A549 (cell line): ENCODE results near the gene RCC1. TPM values are rescaled to one million over a fixed set of nuclear protein-coding genes. Genes with fewer than 3 reads are reported as not detected.
"Not testable (repeated sequence)": the region's sequence is repeated elsewhere in the genome, so short reads cannot be mapped to it uniquely, and the experiment has no call there.

Source experiments
- ATAC-seq, 2 experiments: fragments of 200-7000 bp in 1 of 2; fragments of >200 bp in 1 of 2; cut with Nextera tagmentation in 1 of 2; cut with Tn5 transposase in 1 of 2; 3 replicates each; pipeline versions ENCODE4 v1.8.0 to v1.9.1; 2018 to 2020; ENCODE audit warnings: mild to moderate bottlenecking in 1 of 2, moderate library complexity in 1 of 2
- CTCF ChIA-PET: fragments of 300-600 bp; sonication (Branson Sonifier 250); formaldehyde crosslinking; extraction: SDS; loops from one replicate; lab custom pipeline; 2021; ENCODE audit warnings: antibody characterized with exemption, inconsistent platforms; lab: Yijun Ruan, JAX
- POLR2A ChIA-PET: fragments of 350-600 bp; formaldehyde crosslinking; extraction: SDS; loops from one replicate; lab custom pipeline; 2021; ENCODE audit warnings: antibody characterized with exemption, inconsistent platforms; lab: Yijun Ruan, JAX
- DNase-seq, 2 experiments: peaks; one replicate each; pipeline versions ENCODE4 v3.0.0 to v3.0.0-alpha.2; 2011 to 2016; ENCODE audit warnings: low read depth in 1 of 2, low spot score in 1 of 2
- FAIRE-seq: peaks from 2 replicates; lab custom pipeline; 2011; peaks lifted over from hg19 to GRCh38; lab: Jason Lieb, UNC
- H3K27ac ChIP-seq, 2 experiments: fragments of >200 bp; sonication (Bioruptor Twin); formaldehyde crosslinking; 3 replicates each; pipeline ENCODE4 v1.5.1; 2016 to 2017
- H3K4me1 ChIP-seq: fragments of >200 bp; sonication (Bioruptor Twin); formaldehyde crosslinking; 3 replicates; pipeline ENCODE4 v1.6.1; 2016
- H3K4me2 ChIP-seq: fragments of >200 bp; sonication (Bioruptor Twin); formaldehyde crosslinking; 3 replicates; pipeline ENCODE4 v1.6.1; 2016
- H3K4me3 ChIP-seq: fragments of >200 bp; sonication (Bioruptor Twin); formaldehyde crosslinking; 3 replicates; pipeline ENCODE4 v1.5.1; 2016
- H3K9me3 ChIP-seq: fragments of >200 bp; sonication (Bioruptor Twin); formaldehyde crosslinking; 3 replicates; pipeline ENCODE4 v1.6.1; 2016
- ATOH8 ChIP-seq: fragments of 250-450 bp; sonication (Bioruptor Pico); IDR thresholded peaks from 2 replicates; pipeline ENCODE4 v1.5.0; 2020; ENCODE audit warnings: low read depth, mild to moderate bottlenecking, moderate library complexity
- BHLHE40 ChIP-seq: IDR thresholded peaks from 2 replicates; pipeline ENCODE4 v1.6.1; 2012; ENCODE audit warnings: low read depth, low read length, inconsistent platforms
- CBX8 ChIP-seq: fragments of 200-600 bp; sonication (generic); IDR thresholded peaks from 2 replicates; pipeline ENCODE4 v1.6.1; 2016
- CHD2 ChIP-seq: fragments of 150-350 bp; IDR thresholded peaks from 2 replicates; pipeline ENCODE4 v1.6.1; 2014; ENCODE audit warnings: low read length; ENCODE audit not compliant: partially characterized antibody
- EHF ChIP-seq: fragments of 250-450 bp; sonication (Bioruptor Pico); IDR thresholded peaks from 2 replicates; pipeline ENCODE4 v1.5.0; 2020; ENCODE audit warnings: mild to moderate bottlenecking
- EHMT2 ChIP-seq: fragments of 200-600 bp; sonication (generic); IDR thresholded peaks from 2 replicates; pipeline ENCODE4 v1.6.1; 2016; ENCODE audit warnings: antibody characterized with exemption, low read depth, mild to moderate bottlenecking, moderate library complexity
- ELK1 ChIP-seq: fragments of 150-350 bp; IDR thresholded peaks from 2 replicates; pipeline ENCODE4 v1.6.1; 2014; ENCODE audit warnings: low read depth, mild to moderate bottlenecking, low read length
- ESRRA ChIP-seq: fragments of 150-350 bp; IDR thresholded peaks from 2 replicates; pipeline ENCODE4 v1.6.1; 2014; ENCODE audit warnings: mild to moderate bottlenecking, low read length, borderline replicate concordance
- FOSB ChIP-seq: fragments of 250-450 bp; sonication (Bioruptor Pico); IDR thresholded peaks from 2 replicates; pipeline ENCODE4 v1.5.0; 2020; ENCODE audit warnings: mild to moderate bottlenecking, moderate library complexity
- FOXS1 ChIP-seq: fragments of 250-450 bp; sonication (Bioruptor Pico); IDR thresholded peaks from 2 replicates; pipeline ENCODE4 v1.5.0; 2020; ENCODE audit warnings: mild to moderate bottlenecking, moderate library complexity
- GATA3 ChIP-seq: IDR thresholded peaks from 2 replicates; pipeline ENCODE4 v1.6.1; 2012; ENCODE audit warnings: borderline replicate concordance
- HDAC2 ChIP-seq: fragments of 200-600 bp; sonication (generic); IDR thresholded peaks from 2 replicates; pipeline ENCODE4 v1.6.1; 2016
- HES2 ChIP-seq: fragments of >200 bp; sonication (Bioruptor Twin); formaldehyde crosslinking; IDR thresholded peaks from 2 replicates; pipeline ENCODE4 v1.6.1; 2016
- HEYL ChIP-seq: fragments of 250-450 bp; sonication (Bioruptor Pico); IDR thresholded peaks from 2 replicates; pipeline ENCODE4 v1.8.0; 2021; ENCODE audit warnings: mild to moderate bottlenecking, moderate library complexity
- HOXB13 ChIP-seq: fragments of 250-450 bp; sonication (Bioruptor Pico); IDR thresholded peaks from 2 replicates; pipeline ENCODE4 v1.5.0; 2020; ENCODE audit warnings: low read depth, mild to moderate bottlenecking, moderate library complexity
- JUN ChIP-seq, 2 experiments: fragments of >200 bp; sonication (Bioruptor Twin); formaldehyde crosslinking; IDR thresholded peaks; 2 replicates in 1 of 2; 3 replicates in 1 of 2; pipeline ENCODE4 v1.6.1; 2016 to 2017
- JUNB ChIP-seq: fragments of >200 bp; sonication (Bioruptor Twin); formaldehyde crosslinking; IDR thresholded peaks from 2 replicates; pipeline ENCODE4 v1.6.1; 2016
- KDM1A ChIP-seq: fragments of 200-600 bp; sonication (generic); IDR thresholded peaks from 2 replicates; pipeline ENCODE4 v1.6.1; 2016; ENCODE audit warnings: low read depth, mild to moderate bottlenecking
- MAX ChIP-seq: IDR thresholded peaks from 2 replicates; pipeline ENCODE4 v1.6.1; 2012
- MAZ ChIP-seq: fragments of 150-350 bp; IDR thresholded peaks from 2 replicates; pipeline ENCODE4 v1.6.1; 2014; ENCODE audit warnings: antibody characterized with exemption, low read depth, low read length, borderline replicate concordance
- NR3C1 ChIP-seq: fragments of >200 bp; sonication (Bioruptor Twin); formaldehyde crosslinking; IDR thresholded peaks from 3 replicates; pipeline ENCODE4 v1.6.1; 2017
- RARB ChIP-seq: fragments of 250-450 bp; sonication (Bioruptor Pico); IDR thresholded peaks from 2 replicates; pipeline ENCODE4 v1.8.0; 2021; ENCODE audit warnings: mild to moderate bottlenecking, moderate library complexity
- RCOR1 ChIP-seq: fragments of 150-350 bp; IDR thresholded peaks from 2 replicates; pipeline ENCODE4 v1.6.1; 2014; ENCODE audit warnings: antibody characterized with exemption, low read length, low read depth
- RFX5 ChIP-seq: fragments of 450-650 bp; IDR thresholded peaks from 2 replicates; pipeline ENCODE4 v1.7.1; 2014; ENCODE audit warnings: antibody characterized with exemption, mild to moderate bottlenecking, moderate library complexity
- SMC3 ChIP-seq: fragments of >200 bp; sonication (Bioruptor Twin); formaldehyde crosslinking; IDR thresholded peaks from 3 replicates; pipeline ENCODE4 v1.6.1; 2018; ENCODE audit warnings: inconsistent platforms
- SREBF2 ChIP-seq: fragments of 450-650 bp; IDR thresholded peaks from 2 replicates; pipeline ENCODE4 v1.6.1; 2014; ENCODE audit warnings: mild to moderate bottlenecking, moderate library complexity
- WGBS: methylation state at CpG from one replicate; pipeline ENCODE4 v1.1.6; 2017; ENCODE audit errors: missing lambda C conversion rate; 5-methylcytosine and 5-hydroxymethylcytosine counted together
- polyA plus RNA-seq, 4 experiments: library from polyadenylated mRNA; depleted of rRNA in 3 of 4; stranded (reverse); fragments of >200 nt; fragmentation: RNase III in 1 of 4; extraction: RNeasy Plus Mini Kit Qiagen cat#74134 plus additional on column Dnase treatment in 1 of 4; gene quantifications; 2 replicates in 3 of 4; 3 replicates in 1 of 4; pipeline ENCODE4 v1.2.3, GENCODE V29; 2011 to 2017

The RCC1 gene
- polyA plus RNA-seq, 2 of the 4 experiments (the other 2 are of a cell fraction) = 42.1 to 70.3 TPM

- H3K4me3 ChIP-seq = no peak overlapping the region
- TF ChIP-seq CHD2 = no peak
- TF ChIP-seq HES2 = no peak
- no peak for TF ChIP-seq RARB
- no peak for ATAC-seq
- ChIA-PET CTCF (interaction anchor here (0.9 kb wide), 1 partner anchor 110 kb away, joined by 3 read pairs; no protein-coding TSS in a partner anchor), POLR2A (no interaction called here)
- peak overlapping the region in 1 of 2 experiments; percentile 87; a peak in 2 of 6 replicates for H3K27ac ChIP-seq
- peaks cover 7% of the 10 kb centered on the region for H3K4me1 ChIP-seq
- no peak overlapping the region for H3K4me2 ChIP-seq
- H3K9me3 ChIP-seq = no peaks in the 10 kb centered on the region
- FAIRE-seq = no peak
- DNase-seq = no peak
- 94% methylated on average over 2 of the region's 2 CpGs for WGBS
Observed at GRCh38 chr1:28470146-28470545, 35.7 kb upstream of the RCC1 start.

GRCh38 chr1:28479497-28479896 is 26.3 kb upstream of the RCC1 start:
- ATAC-seq, H3K4me2 ChIP-seq, CTCF ChIA-PET, H3K27ac ChIP-seq, H3K4me1 ChIP-seq, H3K4me3 ChIP-seq, H3K9me3 ChIP-seq, DNase-seq, POLR2A ChIA-PET, FAIRE-seq: not testable (repeated sequence)
- WGBS = 89% methylated on average over 12 of the region's 13 CpGs

- no peak for TF ChIP-seq HEYL
- TF ChIP-seq NR3C1 = no peak
- TF ChIP-seq SREBF2 = no peak
- TF ChIP-seq MAX = no peak
- TF ChIP-seq CBX8 = no peak
- TF ChIP-seq KDM1A = no peak
- no peak for TF ChIP-seq FOSB (CRISPR knock-in tag)
- no peak for TF ChIP-seq RFX5
- TF ChIP-seq JUNB = no peak
- no peak for TF ChIP-seq SMC3
- TF ChIP-seq FOXS1 (CRISPR knock-in tag) = no peak
- TF ChIP-seq MAZ = no peak
- TF ChIP-seq HDAC2 = no peak
- no peak for TF ChIP-seq JUN (IDR thresholded peaks at IDR 0.05)
- no peak for TF ChIP-seq ESRRA
- Histone ChIP-seq H3K4me2 (no peak overlapping the region), H3K4me3 (no peak overlapping the region), H3K27ac (no peak overlapping the region), H3K4me1 (no peaks in the 10 kb centered on the region), H3K9me3 (no peaks in the 10 kb centered on the region)
- DNase-seq (no peak), ATAC-seq (no peak), FAIRE-seq (no peak)
- WGBS = 96% methylated on average over 5 of the region's 5 CpGs
- ChIA-PET CTCF (no interaction called here), POLR2A (no interaction called here)
Observed at GRCh38 chr1:28480308-28480707, 25.5 kb upstream of the RCC1 start.

GRCh38 chr1:28482138-28482537 is 23.7 kb upstream of the RCC1 start:
- FAIRE-seq (no peak), DNase-seq (no peak), ATAC-seq (no peak)
- Histone ChIP-seq H3K4me1 (no peaks in the 10 kb centered on the region), H3K9me3 (no peaks in the 10 kb centered on the region), H3K4me3 (no peak overlapping the region), H3K27ac (no peak overlapping the region), H3K4me2 (no peak overlapping the region)
- TF ChIP-seq ATOH8 (no peak), JUNB (no peak), ELK1 (no peak), RCOR1 (no peak), EHMT2 (no peak), HOXB13 (no peak), GATA3 (no peak), FOSB (CRISPR knock-in tag) (no peak), BHLHE40 (no peak), EHF (CRISPR knock-in tag) (no peak)
- 83% methylated on average over 3 of the region's 3 CpGs for WGBS
- POLR2A ChIA-PET = no interaction called here
- CTCF ChIA-PET = interaction anchor here (0.9 to 1.4 kb wide), 2 partner anchors 9 to 72 kb away, joined by 3 to 5 read pairs; no protein-coding TSS in a partner anchor
